NCI-H1436 (cell line): Measurements from ENCODE around the gene FXYD3.

Experiments used
- DNase-seq: peaks from one replicate; lab custom pipeline; 2025; lab: John Stamatoyannopoulos, UW

Gene FXYD3

GRCh38 chr19:35162471-35163326, 47.1 kb downstream of the FXYD3 start:
- no peak for DNase-seq

- no peak for DNase-seq
Measured at GRCh38 chr19:35164418-35164817, 48.8 kb downstream of the FXYD3 start.

GRCh38 chr19:35165200-35166058, 49.8 kb downstream of the FXYD3 start:
- DNase-seq: no peak

- DNase-seq: no peak
Measured at GRCh38 chr19:35166100-35167063, 50.8 kb downstream of the FXYD3 start.

GRCh38 chr19:35167251-35168119, 51.9 kb downstream of the FXYD3 start:
- DNase-seq: no peak

- no peak for DNase-seq
Measured at GRCh38 chr19:35168196-35168595, 52.6 kb downstream of the FXYD3 start.

- no peak for DNase-seq
Measured at GRCh38 chr19:35169221-35169995, 53.8 kb downstream of the FXYD3 start.

GRCh38 chr19:35170359-35171061, 54.9 kb downstream of the FXYD3 start:
- no peak for DNase-seq

- DNase-seq: no peak
Measured at GRCh38 chr19:35171730-35172129, 56.1 kb downstream of the FXYD3 start.
